HG03565 (cell line): Measurements from ENCODE around the gene PHKB.
A peak's percentile ranks its signal among the peaks of the same experiment; 100 is the strongest.
"Not testable (repeated sequence)": the region's sequence is repeated elsewhere in the genome, so short reads cannot be mapped to it uniquely, and the experiment has no call there.

Experiments
- ATAC-seq: cut with Tn5 transposase; IDR thresholded peaks from one replicate; pipeline ENCODE4 v1.9.1; 2021; ENCODE audit warnings: mild to moderate bottlenecking, moderate library complexity; ENCODE audit not compliant: unreplicated experiment

Gene PHKB

DNA sequence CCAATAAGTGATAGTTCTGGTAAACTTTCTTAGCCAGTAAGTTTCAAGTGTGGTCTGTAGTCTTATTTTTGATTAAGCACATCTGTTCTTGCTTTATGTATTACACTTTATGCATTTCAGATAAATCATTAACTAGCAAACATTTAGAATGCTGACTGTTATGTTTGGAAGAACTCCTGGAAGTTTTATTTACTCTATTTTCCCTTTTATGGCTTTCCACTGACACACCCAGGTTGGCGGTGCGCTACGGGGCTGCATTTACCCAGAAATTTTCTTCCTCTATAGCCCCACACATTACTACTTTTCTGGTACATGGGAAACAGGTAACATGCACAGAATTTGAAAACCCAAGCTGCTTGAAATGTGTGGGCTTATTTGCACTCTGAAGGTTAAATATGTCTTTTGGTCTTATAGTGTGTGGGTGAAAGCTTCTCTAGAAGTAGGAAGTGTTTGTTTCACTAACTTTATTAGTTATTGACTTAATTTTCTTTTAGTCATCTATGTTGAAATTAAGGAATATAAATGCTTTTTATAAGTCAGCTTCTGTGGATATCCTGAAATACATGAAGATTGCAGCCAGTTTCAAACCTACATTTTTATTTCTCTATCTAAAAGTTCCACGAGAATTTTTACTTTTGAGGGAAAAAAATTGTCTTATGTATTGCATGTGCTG is 203.7 kb downstream of the PHKB start:
- no peak for ATAC-seq

DNA sequence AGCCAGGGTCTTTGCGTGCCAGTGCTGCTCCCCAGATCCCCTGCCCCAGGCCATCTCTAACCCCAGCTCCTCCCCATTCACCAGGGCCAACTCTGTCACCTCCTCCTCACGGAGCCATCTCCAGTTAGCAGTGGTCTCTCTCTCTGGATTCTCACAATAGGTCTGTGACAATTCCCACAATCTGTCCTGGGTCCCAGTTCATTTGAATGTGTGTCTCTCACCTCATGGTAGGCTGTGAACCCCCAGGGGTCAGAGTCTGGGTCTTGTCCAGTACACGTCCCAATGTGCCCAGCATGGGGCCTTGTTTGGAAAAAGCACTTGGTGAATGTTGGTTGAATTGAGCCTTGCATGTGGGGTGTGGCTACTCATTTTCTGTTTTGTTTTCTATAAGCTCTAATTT is 205.3 kb downstream of the PHKB start:
- ATAC-seq, result no peak

DNA sequence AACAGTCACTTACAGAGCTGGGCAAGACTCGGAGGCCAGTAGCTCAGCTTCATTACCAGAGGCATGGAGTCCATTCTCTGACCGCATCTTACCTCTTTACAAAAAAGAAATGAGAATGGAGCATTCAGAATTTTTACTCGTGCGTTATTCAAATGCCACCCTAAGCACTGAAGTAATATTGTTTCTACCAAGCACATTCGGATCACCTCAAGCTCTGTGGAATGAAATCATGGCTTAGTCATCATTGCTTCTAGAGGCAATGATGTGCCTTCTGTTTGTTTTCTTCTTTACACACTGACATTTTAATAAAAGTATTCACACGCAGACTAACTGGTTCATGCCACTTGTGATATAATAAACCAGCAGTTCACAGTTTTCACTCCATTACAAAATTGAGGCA is 206.8 kb downstream of the PHKB start:
- no peak for ATAC-seq

DNA sequence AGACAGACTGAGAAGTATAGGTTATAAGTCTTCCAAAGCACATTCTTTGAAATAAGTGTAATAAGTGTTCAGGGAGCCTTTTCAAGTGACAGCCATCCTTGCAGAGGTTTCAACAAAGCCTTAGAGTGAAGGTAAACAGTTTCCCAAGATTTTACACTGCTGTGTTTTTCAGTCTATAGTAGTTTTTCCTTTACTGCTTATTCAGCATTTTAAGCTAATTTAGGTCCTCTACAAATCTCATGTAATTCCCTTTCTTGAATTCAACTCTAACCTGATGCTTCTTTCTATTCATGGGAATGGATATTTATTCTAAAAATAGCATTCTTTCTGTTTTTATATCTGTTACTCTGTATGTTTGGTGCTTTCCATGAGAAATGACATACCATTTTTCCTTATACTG is 211.3 kb downstream of the PHKB start:
- no peak for ATAC-seq

DNA sequence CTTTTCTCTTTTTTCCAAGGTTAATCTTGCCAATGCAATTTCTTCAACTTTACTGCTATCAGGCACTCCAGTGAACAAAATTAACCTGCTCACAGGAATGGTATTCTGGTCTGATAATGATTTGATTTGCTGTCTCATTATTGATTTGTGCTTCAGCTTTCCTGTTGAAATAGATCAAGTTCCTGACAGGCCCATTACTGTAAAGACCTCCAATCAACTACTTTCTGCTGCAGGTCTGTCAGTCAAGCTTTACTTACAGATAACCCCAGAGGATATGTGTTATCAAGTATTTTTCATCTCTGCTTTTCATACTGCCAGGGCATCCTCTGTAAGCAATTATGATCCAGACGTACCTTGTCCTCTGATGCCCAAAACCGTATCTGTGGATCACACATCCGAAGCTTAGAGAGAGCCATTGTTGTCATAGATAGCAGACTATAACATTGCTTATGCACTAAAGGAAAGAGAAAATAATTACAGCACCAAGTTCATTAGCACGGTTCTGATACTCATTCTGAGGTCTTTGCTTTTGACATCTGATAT is 215.6 kb downstream of the PHKB start:
- ATAC-seq, result no peak

DNA sequence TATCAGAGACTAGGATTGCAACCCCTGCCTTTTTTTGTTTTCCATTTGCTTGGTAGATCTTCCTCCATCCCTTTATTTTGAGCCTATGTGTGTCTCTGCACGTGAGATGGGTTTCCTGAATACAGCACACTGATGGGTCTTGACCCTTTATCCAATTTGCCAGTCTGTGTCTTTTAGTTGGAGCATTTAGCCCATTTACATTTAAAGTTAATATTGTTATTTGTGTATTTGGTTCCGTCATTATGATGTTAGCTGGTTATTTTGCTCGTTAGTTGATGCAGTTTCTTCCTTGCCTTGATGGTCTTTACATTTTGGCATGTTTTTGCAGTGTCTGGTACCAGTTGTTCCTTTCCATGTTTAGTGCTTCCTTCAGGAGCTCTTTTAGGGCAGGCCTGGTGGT is 220.4 kb downstream of the PHKB start:
- not testable (repeated sequence) for ATAC-seq

DNA sequence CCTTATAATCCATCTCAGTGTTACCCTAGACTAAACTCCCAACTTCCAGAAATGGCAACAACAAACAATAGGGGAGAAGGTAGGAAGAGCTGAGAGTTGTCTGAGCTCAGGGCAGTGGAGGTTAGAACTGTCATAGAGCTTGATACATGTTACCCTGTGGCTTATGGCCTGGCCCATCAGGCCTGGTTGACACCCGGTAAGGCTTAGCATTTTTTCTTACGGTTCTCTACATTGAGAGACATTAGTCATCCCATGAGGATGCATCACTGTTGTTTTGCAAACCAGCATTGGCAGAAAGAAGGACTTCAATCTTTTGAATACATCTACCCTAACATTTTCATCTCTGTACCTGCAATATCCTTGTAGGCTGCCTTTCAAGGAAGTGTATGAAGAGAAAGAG is 226.6 kb downstream of the PHKB start:
- no peak for ATAC-seq

DNA sequence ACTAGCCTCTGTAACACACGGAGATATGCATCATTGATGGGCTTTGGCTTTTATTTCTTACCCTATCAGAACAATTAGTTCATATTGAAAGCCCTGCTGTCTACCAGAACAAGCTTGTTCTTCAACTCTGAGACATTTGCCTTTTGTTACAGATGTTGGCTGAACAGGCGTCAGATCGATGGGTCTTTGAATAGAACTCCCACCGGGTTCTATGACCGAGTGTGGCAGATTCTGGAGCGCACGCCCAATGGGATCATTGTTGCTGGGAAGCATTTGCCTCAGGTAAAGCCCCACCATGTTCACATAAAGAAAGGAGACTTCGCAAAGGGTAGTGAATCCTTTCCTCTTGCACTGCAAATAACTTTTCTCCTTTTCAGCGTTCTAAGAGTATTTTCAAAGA is 232.1 kb downstream of the PHKB start:
- ATAC-seq, result no peak

DNA sequence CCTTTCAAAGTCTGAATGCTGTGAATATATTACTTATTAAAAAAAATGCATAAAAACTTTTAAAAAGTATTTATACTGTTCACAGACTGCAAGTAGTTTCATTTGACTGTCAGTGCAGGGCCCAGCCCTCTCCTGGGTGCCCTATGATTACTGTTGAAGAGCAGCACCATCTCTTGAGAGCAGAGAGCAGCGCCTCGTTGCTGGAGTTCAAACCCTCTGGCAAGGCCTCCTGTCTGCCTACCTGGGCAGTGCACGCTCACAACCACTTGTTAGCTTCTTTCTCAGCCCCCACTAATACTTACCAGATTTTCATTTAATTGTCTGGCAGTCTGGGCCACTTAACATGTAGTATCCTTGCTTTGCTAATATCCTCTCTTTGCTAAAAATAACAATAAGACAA is 233.4 kb downstream of the PHKB start:
- no peak for ATAC-seq

DNA sequence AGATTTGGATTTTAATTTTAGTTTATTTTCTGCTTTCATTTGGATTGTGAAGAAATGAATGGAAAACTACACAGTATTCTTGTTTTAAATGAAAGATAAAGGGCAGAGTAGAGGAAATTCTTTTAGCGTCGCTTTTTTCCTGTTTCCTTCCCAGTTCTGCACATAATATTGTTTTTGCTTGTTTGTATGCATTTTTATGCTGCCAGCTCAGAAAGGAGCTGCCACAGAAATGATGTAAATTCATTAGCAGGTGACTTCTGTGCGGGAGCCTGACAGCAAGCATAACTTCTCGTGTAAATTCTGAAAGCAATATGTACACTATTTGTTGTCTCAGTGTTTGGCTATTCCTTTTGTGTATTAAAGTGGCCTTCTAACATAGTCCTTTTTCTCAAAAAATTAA is 234.6 kb downstream of the PHKB start:
- ATAC-seq, result no peak

DNA sequence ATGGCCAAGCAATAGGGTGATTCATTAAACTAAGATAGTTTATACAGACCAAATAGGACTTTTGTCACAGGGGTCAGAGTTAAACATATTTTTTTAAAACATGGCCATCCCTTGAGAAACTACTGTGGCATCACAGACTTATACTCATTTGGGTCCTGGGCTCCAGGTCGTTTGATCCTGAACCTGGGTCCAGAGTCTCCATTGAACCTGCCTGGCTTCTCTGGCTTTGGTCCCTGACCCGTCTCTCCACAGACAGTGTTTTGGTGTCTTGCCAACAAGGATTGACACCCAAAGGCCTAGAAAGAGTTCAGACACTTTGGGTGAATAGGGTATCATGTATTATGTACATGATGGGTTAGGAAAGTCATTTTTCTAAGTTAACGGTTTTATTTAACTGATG is 236.7 kb downstream of the PHKB start:
- no peak for ATAC-seq

DNA sequence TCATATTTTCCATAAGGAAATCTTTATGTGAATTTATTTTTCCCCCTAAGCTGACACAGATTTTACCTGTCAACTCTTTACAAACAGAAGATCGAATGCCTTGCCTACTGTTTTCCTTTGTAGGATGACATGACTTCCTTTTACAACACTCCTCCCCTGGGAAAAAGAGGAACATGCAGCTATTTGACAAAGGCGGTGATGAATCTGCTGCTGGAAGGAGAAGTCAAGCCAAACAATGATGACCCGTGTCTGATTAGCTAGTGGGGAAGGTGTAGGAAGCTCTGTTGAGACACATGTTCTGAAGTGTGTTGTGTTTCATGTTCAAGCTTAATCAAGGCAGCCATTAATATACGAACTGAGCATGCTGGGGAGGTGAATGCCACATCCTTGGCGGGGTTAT is 238.0 kb downstream of the PHKB start:
- no peak for ATAC-seq

DNA sequence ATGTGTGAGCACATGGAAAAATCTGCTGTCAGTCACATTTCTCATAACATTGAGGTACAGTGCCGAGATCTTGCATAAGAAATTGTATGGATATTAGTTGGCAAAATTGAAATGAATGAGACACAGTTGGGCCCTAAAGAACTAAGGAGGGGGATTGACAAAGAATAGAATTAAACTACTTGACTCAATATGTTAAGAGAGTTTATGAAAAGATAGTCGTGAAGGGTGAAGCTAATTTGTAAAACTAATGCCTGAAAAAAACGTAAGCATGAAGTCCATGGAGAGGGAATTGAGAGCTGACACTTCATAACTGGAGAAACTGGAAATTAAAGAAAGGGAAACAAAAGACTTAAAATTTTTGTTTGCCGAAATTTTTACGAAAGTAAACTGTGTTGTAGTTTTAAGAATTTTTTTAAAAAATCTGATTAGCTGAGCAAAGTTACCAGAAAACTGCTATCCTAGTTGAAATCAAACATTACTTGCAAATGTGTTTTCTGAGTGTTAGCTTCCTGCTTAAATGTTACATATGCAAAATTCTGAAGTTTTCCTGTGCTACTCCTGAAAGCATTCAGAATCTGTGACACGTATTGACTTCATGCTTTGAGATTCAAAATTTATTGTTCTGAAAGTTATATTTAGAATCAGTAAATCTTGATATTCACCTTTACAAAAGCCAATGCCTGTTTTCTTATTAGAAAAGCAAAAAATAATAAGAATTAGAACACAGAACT is 239.9 kb downstream of the PHKB start:
- ATAC-seq, result no peak

DNA sequence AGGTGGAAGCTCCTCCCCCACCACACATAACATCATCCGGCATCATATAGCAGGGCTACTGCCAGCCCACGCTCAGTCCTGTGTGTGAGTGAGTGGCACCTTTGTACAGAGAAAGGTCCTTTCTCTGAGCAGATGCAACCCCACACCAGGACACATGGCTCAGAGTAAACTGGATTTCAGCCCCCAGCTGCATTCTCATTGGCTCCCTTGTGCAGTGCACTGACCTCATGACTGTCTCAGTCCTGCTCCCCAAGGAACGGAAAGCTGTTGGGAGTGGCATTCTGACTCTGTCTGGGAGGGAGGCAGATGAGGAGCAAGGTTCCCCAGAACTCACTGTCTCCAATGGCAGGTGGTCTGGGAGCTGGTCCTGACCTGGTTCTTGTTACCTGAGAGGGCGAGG is 244.1 kb downstream of the PHKB start:
- no peak for ATAC-seq

DNA sequence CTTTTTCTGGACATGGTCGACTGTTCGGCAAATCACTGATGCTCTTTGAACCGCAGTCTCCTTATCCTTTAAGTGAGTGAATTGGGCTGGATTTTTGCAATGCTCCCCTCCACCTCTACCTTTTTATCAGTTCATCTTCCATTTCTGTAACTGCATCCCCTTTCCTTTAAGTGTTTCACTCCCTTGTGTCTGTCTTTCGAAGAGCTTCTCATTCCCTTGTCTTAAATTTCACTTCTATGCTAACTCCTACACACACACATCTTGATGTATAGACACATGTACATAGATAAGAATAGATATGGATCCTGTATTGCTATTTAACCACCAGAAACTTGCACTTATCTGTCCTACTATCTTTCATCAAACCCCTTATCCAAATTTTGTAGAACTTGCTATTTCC is 250.7 kb downstream of the PHKB start:
- no peak for ATAC-seq

DNA sequence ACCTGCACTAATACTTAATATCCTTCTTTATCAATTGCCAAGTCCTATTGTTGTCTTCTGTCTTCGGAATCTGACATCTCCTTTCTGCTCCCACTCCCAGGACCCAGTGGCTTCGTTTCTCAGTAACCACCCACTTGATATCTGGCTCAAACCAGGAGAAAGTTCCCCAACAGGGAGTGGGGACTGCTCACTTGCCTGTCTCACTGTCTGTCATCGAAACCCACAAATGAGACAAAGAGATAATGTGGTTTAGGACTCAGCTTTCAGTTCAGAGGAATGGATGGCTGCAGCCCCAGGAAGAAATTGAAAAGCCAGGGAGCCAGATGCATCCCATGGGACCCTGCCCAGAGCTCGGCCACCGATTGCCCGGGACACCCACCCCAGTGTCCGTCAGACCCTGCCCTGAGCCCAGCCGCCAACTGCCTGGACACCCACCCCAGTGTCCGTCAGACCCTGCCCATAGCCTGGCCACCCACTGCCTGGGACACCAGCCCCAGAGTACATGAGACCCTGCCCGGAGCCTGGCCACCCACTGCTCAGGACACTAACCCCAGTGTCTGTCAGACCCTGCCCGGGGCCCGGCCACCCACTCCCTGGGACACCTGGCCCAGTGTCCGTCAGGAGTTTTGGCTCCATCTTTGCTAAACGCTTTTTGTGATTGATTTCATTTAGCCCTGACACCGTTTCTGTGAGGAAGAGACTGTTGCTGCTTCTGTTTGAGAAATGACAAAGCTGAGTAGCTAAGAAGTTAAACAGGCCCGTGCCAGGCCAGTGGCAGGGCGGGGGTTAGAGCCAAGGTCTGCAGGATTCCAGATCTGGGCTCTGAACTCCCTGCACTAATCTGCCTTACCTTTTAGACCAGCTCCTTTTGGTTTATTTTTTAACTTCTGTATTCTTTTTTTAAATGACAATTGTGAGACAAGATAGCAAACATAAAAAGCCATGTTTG is 251.4 kb downstream of the PHKB start:
- ATAC-seq, result no peak

DNA sequence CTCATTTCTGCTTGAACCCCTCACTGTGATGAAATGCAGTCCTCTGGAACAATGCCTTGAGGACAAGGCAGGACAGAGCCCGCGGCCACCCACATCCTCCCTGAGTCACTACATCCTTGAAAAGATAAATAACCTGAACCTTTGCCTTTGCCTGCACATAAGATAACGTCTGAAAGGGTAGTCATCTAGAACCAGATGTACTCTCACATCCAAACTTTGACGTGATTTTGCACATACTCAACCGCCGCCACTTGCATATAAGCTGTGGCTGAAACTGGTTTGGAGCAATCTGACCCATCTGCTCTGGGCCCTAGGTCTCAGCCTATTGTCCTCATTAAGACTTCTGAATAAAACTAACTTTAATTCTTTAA is 252.1 kb downstream of the PHKB start:
- peak; percentile 89 for ATAC-seq

DNA sequence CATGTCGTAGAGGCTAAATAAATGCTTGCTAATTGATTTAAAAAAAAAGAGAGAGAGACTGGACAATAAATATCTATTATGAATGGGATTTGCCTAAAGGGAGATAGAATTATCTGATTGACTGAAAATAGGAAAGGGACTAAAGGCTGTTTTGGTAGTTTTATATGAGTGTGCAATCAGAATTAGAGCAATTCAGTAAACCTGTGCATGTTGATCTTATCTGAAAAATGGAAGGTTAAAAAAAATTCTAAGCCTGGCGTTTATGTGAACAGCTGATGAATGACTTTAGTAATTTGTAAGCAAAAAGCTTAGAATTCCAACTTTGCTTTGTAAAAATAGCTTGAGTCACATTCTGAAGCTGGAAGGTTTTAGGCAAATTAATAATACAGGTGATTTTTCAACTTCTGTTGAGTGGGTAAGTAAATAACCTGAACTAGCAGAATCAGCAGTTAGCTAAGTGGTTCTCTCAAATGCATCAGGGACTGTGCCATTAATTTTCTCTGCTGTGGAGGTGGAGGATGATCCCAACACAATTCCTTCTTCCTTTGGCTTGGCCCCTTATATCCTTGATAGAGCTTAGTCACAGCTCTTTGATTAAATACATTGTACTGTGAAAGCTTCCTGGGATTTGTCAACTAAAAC is 254.4 kb downstream of the PHKB start:
- no peak for ATAC-seq

DNA sequence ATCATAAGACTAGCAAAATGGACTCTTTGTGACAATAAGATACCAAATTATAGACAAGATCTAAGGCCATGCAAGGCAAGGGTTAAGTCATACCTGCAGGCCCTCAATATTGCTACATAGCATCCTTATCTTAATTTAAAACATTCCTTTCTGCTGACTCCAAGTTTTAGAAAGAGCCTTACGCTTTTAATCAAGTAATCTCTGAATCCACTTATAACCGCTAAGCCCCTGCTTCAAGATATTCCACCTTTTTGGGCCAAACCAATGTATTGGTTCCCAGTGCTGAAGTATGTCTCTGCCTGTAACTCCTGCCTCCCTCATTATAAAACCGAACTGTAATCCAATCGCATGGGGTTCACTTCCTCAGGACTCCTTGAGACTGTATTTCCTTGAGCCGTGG is 255.4 kb downstream of the PHKB start:
- ATAC-seq, result no peak

DNA sequence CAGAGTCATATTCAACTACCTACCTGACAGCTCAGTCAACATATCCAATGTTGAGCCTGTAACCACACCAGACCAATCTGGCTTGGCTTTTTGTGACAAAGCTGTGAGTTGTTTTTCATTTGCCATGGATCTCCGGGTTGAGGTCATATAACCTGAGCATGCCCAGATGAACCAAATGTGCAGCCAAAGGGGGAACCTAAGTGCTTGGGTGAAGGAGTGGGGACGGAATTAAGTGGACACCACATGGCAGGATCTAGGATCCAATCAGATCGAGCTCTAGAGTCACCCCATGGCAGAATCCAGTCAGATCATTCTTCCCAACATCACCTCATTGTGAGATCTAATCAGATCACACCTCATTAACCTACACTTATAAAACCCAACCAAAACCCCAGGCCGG is 258.6 kb downstream of the PHKB start:
- ATAC-seq, result no peak

DNA sequence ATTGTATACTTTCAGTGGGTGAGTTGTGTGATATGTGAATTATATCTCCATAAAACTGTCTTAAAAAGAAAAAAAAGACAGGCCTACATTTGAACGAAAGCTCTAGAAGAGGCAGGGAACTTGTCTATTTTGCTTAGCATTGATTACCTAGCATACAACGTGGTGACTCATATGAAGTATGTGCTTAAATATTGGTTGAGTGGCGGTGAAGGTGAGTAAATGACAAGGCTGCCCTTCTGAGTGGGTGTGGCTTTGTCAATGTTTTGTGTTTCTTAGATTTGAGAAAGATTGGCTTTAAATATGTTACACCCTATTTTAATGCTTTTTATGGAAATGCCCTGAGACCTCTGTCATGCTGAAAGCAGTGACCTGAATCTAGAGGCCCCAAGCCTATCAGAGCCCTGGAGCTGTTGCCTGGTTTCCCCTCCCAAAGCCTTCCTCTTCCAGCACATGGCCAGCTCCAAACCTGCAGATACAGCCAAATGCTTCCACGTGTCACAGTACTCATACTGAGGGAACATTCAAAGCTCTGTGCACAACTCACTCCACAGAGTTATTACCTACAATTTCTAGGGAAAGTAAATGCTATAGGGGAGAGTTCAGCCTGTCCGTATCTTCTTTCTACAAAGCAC is 260.0 kb downstream of the PHKB start:
- no peak for ATAC-seq
